Activated CD8-positive, alpha-beta memory T cell treated with anti-CD3 and anti-CD28 coated beads for 1 hour (primary cell): Measurements from ENCODE around the gene CHTF18.

ENCODE experiments used
- DNase-seq, 2 donors: peaks; one replicate each; pipeline ENCODE4 v3.0.0-alpha.2; 2020; ENCODE audit warnings: low read depth in 1 of 2; ENCODE audit errors: extremely low read depth in 1 of 2

CHTF18 gene

DNA sequence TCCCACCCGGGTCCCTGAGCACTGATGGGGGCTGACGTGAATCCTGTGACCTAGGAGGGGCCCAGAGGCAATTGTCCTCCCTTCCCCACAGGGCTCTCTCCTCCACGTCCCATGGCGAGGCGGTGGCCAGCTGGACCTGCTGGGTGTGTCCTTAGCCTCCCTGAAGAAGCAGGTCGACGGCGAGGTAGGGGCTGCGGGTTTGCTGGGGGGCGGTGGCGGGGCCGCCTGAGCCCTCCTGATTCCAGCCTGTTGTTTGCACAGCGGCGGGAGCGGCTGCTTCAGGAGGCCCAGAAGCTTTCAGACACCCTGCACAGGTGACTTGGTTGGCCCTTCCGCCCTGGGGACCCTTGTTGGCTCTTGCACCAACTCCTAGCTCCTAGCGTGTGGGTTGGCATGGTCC is 1.7 kb downstream of the CHTF18 start:
- DNase-seq = no peak

DNA sequence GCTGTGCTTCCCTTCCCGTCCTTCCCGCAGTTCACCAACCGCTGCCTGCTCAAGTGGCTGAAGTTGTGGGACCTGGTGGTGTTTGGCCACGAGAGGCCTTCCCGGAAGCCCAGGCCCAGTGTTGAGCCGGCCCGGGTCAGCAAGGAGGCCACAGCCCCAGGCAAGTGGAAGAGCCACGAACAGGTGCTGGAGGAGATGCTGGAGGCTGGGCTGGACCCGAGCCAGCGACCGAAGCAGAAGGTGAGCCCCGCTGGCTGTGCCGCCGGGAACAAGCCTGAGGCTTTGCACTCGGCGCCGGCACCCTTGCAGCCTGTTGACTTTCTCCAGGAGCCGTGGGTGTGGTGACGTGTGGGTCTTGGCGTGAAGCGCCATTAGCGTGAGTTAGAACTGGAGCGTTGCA is 2.7 kb downstream of the CHTF18 start:
- DNase-seq = no peak

DNA sequence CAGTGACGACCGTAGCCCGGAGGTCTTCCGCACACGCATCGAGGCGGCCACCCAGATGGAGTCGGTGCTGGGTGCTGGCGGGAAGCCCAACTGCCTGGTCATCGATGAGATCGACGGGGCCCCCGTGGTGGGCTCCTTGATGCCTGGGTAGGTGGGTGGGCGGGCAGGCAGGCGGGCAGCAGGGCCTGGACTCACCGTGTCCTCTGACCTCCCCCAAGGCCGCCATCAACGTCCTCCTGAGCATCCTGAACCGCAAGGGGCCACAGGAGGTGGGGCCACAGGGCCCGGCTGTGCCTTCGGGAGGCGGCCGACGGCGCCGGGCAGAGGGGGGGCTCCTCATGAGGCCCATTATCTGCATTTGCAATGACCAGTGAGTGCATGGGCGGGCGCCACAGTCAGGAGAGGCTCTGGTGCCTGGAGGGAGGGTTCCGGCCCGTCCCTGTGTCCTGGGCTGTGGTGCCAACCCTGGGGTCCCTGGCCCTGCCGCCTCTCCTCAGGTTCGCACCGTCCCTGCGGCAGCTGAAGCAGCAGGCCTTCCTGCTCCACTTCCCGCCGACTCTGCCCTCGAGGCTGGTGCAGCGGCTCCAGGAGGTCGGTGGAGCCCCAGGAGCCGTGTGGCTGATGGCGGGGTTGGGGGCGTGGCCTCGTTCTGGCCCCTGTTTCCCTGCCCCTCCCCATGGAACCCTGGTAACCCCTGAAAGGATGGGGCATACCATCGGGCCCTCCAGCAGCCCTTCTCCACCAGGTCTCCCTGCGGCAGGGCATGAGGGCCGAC is 4.0 kb downstream of the CHTF18 start:
- DNase-seq = no peak

DNA sequence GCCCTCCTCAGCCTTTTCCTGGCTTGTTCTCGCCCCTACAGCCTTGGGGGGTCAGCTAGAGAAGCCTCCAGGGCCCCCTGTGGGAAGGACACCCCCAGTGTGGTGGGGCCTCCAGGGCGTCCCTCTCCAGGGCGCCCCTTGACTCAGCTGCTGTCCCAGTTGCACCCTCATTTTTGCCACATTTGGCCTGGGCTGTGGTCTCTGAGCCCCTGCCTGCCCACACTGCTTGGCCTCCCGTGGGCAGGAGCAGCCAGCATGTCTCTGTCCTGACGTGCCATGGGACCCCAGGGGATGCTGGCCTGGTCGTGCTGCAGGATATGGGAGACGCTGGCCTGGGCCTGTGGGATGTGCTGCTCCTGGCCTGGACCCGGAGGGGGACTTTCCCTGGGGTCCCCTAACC is 5.0 kb downstream of the CHTF18 start:
- no peak for DNase-seq

- DNase-seq = no peak
Observed at GRCh38 chr16:794091-794822, 5.8 kb downstream of the CHTF18 start.

DNA sequence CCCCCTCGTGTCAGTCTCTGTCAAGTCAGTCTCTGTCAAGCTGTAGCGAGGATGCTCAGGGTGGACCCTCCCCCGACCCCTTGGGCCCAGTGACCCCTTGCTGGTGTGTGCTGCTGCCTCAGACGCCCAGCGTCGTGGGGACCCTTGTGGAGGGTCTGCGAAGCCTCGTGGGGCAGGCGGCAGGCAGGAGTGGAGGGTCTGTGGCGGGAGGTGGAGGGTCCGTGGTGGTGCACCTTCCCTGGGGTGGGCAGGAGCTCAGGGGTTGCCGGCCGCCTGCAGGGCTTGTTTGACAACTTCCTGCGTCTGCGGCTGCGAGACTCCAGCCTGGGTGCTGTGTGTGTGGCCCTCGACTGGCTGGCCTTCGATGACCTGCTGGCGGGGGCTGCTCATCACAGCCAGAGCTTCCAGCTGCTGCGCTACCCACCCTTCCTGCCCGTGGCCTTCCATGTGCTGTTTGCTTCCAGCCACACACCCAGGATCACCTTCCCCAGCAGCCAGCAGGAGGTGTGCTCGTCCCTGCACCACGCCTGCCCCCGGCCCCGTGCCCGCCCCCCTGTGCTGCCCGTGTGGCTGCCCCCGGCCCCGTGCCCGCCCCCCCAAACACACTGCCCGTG is 6.5 kb downstream of the CHTF18 start:
- no peak for DNase-seq

GRCh38 chr16:795580-796229 is 7.3 kb downstream of the CHTF18 start:
- no peak for DNase-seq

DNA sequence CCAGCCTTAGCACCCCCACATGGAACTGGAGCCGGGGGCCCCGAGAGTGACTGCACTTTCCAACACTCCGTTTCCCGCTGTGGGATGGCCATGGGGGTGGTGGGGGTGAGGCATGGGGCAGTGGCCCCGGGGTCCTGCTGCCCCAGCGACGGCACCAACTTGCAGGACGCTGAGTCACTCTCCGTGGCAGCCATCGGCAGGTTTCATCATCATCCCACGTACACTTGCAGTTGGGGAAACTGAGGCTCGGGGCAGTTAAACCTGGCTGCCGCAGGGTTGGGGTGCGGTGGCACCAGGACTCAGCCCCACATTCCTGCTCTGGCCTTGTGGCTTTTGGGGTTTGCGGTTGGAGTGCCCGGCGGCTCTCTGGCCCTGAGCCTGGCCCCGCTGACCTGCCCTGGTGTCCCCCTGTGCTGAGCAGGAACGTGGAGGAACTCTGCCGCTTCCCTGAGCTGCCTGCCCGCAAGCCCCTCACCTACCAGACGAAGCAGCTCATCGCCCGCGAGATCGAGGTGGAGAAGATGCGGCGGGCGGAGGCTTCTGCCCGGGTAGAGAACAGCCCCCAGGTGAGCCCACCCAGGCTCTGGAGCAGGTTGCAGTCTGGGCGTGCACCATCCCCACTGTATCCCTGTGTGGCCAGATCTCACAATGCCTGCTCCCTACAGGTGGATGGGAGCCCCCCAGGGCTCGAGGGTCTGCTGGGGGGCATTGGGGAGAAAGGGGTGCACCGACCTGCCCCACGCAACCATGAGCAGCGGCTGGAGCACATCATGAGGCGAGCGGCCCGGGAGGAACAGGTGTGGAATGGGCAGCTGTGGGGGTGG is 8.1 kb downstream of the CHTF18 start:
- DNase-seq = no peak

DNA sequence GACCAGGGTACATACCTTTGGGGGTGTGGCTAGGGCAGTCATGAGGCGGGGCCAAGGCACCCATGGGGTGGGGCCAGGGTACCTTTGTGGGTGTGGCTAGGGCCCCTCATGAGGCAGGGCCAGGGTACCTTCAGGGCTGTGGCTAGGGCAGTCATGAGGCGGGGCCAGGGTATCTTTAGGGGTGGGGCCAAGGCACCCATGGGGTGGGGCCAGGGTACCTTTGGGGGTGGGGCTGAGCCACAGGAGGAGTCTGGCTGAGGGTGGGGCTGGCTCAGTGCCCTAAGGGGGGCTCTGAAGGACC is 8.7 kb downstream of the CHTF18 start:
- no peak for DNase-seq

- no peak for DNase-seq
Observed at GRCh38 chr16:797686-798085, 9.3 kb downstream of the CHTF18 start.

- no peak for DNase-seq
Observed at GRCh38 chr16:798666-799065, 10.2 kb downstream of the CHTF18 start.

DNA sequence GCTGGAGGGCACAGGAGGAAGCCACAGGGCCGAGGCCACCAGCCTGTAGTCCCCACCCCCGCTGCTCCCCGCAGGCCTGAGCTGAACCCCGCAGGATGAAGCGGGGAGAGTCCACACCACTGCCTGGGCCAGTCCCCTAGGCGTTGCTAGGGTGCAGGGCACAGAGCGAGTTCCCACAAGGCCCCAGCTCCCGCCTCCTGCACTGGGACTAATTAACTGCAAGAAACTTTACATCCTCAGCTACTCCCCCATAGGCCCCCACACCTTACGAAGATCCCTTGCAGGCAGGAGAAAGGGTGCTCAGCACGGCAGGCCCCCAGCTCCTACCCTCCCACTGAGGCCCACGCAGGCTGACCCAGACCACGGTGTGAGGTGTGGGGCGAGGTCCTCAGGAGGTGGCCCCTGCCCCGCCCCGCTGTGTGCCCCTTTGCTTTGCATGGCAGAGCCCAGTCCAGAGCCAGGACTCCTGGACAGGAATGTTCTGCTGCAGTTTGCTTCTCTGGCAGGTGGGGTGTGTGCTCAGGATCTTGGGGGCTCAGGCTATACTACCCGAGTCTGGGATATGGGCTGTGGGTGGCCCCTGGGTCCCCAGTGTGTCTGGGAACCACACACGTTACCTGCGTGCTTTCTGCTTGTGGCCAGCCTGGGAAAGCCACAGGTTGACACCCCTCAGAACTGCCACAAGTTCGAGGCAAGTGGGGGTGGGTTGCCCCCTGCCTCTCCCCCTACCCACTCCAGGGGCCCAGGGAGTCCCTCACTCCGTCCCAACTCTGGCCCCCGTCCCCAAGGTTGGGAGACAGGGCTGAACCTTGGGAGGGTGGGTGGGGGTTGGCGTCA is 10.9 kb downstream of the CHTF18 start:
- DNase-seq = no peak

DNA sequence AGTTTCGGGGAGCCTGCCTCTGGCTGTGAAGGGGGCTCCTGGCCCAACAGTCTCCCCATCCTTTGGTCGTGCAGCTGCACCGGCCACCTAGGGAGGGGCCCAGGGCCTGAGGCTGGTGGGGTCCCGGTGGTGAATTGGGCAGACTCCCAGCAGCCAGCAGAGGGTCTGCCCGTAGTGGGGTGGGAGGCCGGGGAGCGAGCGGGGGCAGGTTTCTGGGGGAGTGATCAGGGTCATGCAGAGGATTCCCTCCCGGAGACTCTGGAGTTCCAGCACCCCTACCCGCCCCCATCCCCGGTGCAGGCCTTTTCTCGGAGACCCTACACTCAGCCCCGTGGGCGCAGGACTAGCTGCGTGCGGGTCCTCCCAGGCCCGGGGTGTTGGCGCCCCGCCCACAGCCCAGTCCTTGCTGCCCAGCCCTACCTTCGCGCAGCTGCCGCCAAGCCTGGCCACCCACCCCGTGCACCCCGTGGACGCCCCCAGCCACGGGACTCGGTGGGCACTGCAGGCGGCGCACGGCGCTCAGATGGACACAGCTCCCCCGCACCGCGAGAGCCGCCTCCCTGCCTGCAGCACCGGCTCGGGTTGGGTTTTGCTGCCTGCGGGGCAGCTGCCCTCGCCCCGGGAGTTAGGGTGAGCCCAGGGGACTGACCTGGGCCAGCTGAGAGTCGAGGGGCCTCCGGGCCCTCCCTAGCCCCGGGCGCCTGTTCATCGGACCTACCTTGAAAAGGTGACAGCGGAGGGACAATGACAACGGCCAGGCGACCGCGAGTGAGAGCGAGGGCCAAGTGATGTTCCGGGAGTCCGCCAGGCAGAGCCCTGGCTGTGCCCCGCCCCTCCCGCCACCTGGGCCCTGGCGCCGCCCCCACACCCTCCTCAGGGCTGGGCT is 11.8 kb downstream of the CHTF18 start, which contains the start of gene GNG13:
GNG13 (minus strand) TSS at position 787 of the 886 bp plus-strand sequence. CDS start 1,657 bp downstream, outside the sequence.
- no peak for DNase-seq

GRCh38 chr16:800834-801511 is 12.6 kb downstream of the CHTF18 start:
- no peak for DNase-seq

- no peak for DNase-seq
Observed at GRCh38 chr16:801584-802363, 13.4 kb downstream of the CHTF18 start.

DNA sequence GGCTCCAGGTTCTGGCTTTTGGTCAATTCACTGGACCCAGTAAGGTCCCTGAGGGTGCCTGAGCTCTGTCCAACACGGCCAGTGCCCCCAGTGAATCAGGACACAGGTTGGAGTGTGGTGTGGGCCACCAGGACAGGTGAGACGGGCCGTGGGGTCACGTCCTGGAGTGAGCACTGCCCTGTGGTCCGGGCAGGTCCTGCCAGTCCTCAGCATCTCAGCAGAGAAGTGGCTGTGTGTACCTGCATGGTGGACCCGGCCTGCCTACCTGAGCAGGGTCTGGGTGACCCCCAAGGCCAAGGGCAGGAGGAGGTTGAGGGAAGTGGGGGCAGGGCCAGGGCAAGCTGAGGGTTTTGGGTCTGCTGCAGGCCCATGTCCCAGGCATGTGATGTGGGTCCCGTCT is 14.0 kb downstream of the CHTF18 start:
- no peak for DNase-seq

- no peak for DNase-seq
Observed at GRCh38 chr16:802914-803753, 14.7 kb downstream of the CHTF18 start.
